ENCODE measurements around the gene PPIA.

PPIA gene

DNA sequence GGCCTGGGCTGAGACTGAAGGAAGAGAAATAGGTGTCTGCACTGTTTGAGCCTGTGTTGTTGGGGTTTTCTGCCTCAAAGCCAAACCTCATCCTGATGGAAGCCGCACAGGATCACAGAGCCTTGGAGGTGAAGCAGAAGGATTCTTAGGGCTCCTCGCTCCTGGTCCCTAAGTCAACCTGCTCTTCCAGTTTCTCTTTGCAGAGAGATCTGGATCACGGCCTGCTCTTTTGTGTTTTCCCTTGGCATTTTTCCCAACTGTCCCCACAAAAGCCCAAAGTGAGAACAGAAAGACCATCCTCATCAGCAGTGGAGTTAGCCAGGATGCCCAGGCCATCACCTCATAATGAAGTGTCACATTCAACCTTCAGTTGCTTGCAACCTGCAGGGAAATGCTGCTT is 20.3 kb upstream of the PPIA start:
- Histone ChIP-seq H2AK5ac (ENCODE audit: low read length, severe bottlenecking) (no peak overlapping the region), H2BK120ac (ENCODE audit: low read depth, low read length) (no peak overlapping the region), H3K79me1 (replicated peaks; ENCODE audit: low read length, poor library complexity, severe bottlenecking) (no peaks in the 10 kb centered on the region), H3K27me3 (ENCODE audit: control insufficient read depth in 1 of 2, insufficient read depth in 1 of 2, low read length in 2 of 2) (peaks cover 0 to 8% of the 10 kb centered on the region in 2 experiments), H3K4me2 (ENCODE audit: low read length, poor library complexity, severe bottlenecking) (no peak overlapping the region), H2AFZ (ENCODE audit: low read depth, low read length) (no peak overlapping the region), H3K4me3 (ENCODE audit: insufficient read depth in 1 of 2, low read depth in 1 of 2, low read length in 2 of 2) (no peak overlapping the region), H2BK12ac (ENCODE audit: low read length in 2 of 2) (no peak overlapping the region), H2BK5ac (ENCODE audit: low read depth, low read length, poor library complexity, severe bottlenecking) (no peak overlapping the region), H3K9me3 (ENCODE audit: control insufficient read depth, low read length) (no peaks in the 10 kb centered on the region), H4K8ac (ENCODE audit: low read length) (no peak overlapping the region), H2BK15ac (ENCODE audit: low read depth, poor library complexity, severe bottlenecking) (no peak overlapping the region), H3K18ac (ENCODE audit: low read depth in 1 of 2, low read length in 2 of 2) (no peak overlapping the region), H3K14ac (ENCODE audit: low read length in 2 of 2) (no peak overlapping the region), H3K9ac (ENCODE audit: low read length) (no peak overlapping the region), H4K91ac (ENCODE audit: low read length) (no peak overlapping the region), H3K4ac (ENCODE audit: low read depth in 1 of 2, low read length in 2 of 2) (no peak overlapping the region), H3K23ac (ENCODE audit: low read length in 2 of 2) (no peak overlapping the region), H3K36me3 (ENCODE audit: control insufficient read depth in 1 of 2, insufficient read depth in 2 of 2, low read depth in 1 of 2, low read length in 2 of 2) (no peaks in the 10 kb centered on the region), H3K4me1 (ENCODE audit: control insufficient read depth, insufficient read depth, low read depth, low read length) (no peaks in the 10 kb centered on the region), H3K27ac (ENCODE audit: low read length, poor library complexity, severe bottlenecking) (no peak overlapping the region)
- 96% methylated on average over 3 of the region's 3 CpGs for WGBS
- DNase-seq: no peak

DNA sequence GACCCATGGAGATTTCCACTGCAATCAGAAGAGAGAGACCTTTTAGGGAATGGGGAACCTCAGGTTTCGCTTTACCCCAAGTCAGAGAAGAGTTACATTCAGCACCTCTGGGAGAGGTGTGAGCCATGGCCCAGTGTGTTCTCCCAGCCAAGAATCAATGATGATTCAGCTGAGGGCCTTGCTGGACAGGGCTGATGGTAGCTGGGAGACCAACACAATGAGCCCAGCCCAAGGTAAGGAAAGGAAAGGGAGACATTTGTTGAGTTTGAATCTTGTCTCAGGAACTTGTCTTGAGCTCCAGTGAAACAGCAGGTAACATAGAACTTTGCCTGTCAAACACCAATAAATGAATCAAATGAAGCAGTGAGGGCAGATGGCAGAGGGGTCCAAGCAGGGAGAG is 14.0 kb upstream of the PPIA start:
- H4K91ac ChIP-seq (ENCODE audit: low read length): no peak overlapping the region
- no peak overlapping the region for H3K4me2 ChIP-seq (ENCODE audit: low read length, poor library complexity, severe bottlenecking)

DNA sequence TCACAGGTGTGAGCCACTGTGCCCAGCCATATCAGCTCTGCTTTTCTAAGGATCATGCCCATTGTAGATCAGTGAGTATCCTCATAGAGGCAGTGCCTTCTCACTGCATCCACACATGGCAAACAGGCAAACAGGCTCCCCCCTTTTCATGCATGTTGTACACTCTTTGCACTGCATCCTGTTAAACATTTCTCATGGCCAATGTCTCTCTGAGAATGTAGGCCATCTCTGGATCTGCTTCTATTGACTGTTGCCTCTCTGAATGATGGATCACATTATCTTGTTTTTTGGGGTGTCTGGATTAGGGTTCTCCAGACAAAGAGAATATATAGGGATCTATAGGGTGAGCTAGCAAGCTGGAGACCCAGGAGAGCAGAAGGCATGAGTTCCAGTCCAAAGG is 13.1 kb upstream of the PPIA start:
- Histone ChIP-seq H2BK5ac (ENCODE audit: low read depth, low read length, poor library complexity, severe bottlenecking) (no peak overlapping the region), H2AFZ (ENCODE audit: low read depth, low read length) (no peak overlapping the region), H3K79me1 (replicated peaks; ENCODE audit: low read length, poor library complexity, severe bottlenecking) (no peaks in the 10 kb centered on the region), H2BK12ac (ENCODE audit: low read length in 2 of 2) (no peak overlapping the region), H3K18ac (ENCODE audit: low read depth in 1 of 2, low read length in 2 of 2) (no peak overlapping the region), H4K8ac (ENCODE audit: low read length) (no peak overlapping the region), H2BK120ac (ENCODE audit: low read depth, low read length) (no peak overlapping the region), H3K23ac (ENCODE audit: low read length in 2 of 2) (no peak overlapping the region), H3K4me2 (ENCODE audit: low read length, poor library complexity, severe bottlenecking) (no peak overlapping the region), H3K4me3 (ENCODE audit: insufficient read depth in 1 of 2, low read depth in 1 of 2, low read length in 2 of 2) (no peak overlapping the region), H3K9ac (ENCODE audit: low read length) (no peak overlapping the region), H2BK15ac (ENCODE audit: low read depth, poor library complexity, severe bottlenecking) (no peak overlapping the region), H4K91ac (ENCODE audit: low read length) (no peak overlapping the region), H3K14ac (ENCODE audit: low read length in 2 of 2) (no peak overlapping the region), H3K36me3 (ENCODE audit: control insufficient read depth in 1 of 2, insufficient read depth in 2 of 2, low read depth in 1 of 2, low read length in 2 of 2) (no peaks in the 10 kb centered on the region), H3K4ac (ENCODE audit: low read depth in 1 of 2, low read length in 2 of 2) (no peak overlapping the region), H2AK5ac (ENCODE audit: low read length, severe bottlenecking) (no peak overlapping the region), H3K27me3 (ENCODE audit: control insufficient read depth in 1 of 2, insufficient read depth in 1 of 2, low read length in 2 of 2) (no peaks in the 10 kb centered on the region), H3K4me1 (ENCODE audit: control insufficient read depth, insufficient read depth, low read depth, low read length) (no peaks in the 10 kb centered on the region), H3K27ac (ENCODE audit: low read length, poor library complexity, severe bottlenecking) (no peak overlapping the region), H3K9me3 (ENCODE audit: control insufficient read depth, low read length) (peaks cover 8% of the 10 kb centered on the region)
- no peak for DNase-seq

More for the DNA sequence above, 14.0 kb upstream of the PPIA start:
- no peaks in the 10 kb centered on the region for H3K4me1 ChIP-seq (ENCODE audit: control insufficient read depth, insufficient read depth, low read depth, low read length)
- no peak overlapping the region for H2AK5ac ChIP-seq (ENCODE audit: low read length, severe bottlenecking)
- no peak for DNase-seq
- no peaks in the 10 kb centered on the region for H3K36me3 ChIP-seq (ENCODE audit: control insufficient read depth in 1 of 2, insufficient read depth in 2 of 2, low read depth in 1 of 2, low read length in 2 of 2)
- no peak overlapping the region for H4K8ac ChIP-seq (ENCODE audit: low read length)
- no peak overlapping the region for H3K4me3 ChIP-seq (ENCODE audit: insufficient read depth in 1 of 2, low read depth in 1 of 2, low read length in 2 of 2)
- H3K79me1 ChIP-seq (replicated peaks; ENCODE audit: low read length, poor library complexity, severe bottlenecking): no peaks in the 10 kb centered on the region
- no peak overlapping the region for H3K18ac ChIP-seq (ENCODE audit: low read depth in 1 of 2, low read length in 2 of 2)
- no peak overlapping the region for H3K14ac ChIP-seq (ENCODE audit: low read length in 2 of 2)
- H3K23ac ChIP-seq (ENCODE audit: low read length in 2 of 2): no peak overlapping the region
- H2BK5ac ChIP-seq (ENCODE audit: low read depth, low read length, poor library complexity, severe bottlenecking): no peak overlapping the region
- no peak overlapping the region for H2BK120ac ChIP-seq (ENCODE audit: low read depth, low read length)
- no peak overlapping the region for H2BK15ac ChIP-seq (ENCODE audit: low read depth, poor library complexity, severe bottlenecking)
- H2AFZ ChIP-seq (ENCODE audit: low read depth, low read length): no peak overlapping the region
- no peak overlapping the region for H2BK12ac ChIP-seq (ENCODE audit: low read length in 2 of 2)
- 97% methylated on average over 1 of the region's 1 CpG for WGBS
- peaks cover 8% of the 10 kb centered on the region for H3K9me3 ChIP-seq (ENCODE audit: control insufficient read depth, low read length)
- H3K9ac ChIP-seq (ENCODE audit: low read length): no peak overlapping the region
- no peak overlapping the region for H3K27ac ChIP-seq (ENCODE audit: low read length, poor library complexity, severe bottlenecking)
- H3K4ac ChIP-seq (ENCODE audit: low read depth in 1 of 2, low read length in 2 of 2): no peak overlapping the region
- H3K27me3 ChIP-seq (ENCODE audit: control insufficient read depth in 1 of 2, insufficient read depth in 1 of 2, low read length in 2 of 2): no peaks in the 10 kb centered on the region

DNA sequence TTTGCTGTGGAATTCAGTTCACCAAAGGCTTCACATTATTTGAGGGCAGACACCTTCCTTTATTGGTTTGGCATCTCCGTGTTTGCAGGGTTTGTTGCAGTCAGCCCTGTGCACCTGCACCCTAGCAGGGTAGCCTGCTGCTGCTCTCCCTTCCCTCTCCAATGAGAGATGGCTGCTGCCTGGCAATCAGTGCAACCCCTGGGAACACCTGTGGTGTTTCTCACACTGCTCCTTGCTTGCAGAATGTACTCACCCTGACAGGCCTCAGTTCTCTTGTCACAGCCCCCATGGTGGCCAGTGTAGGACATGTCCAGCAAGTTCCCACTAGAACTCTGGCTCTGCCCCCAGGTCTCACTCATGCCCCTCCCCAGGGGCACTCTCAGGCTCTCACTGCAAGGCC is 12.1 kb upstream of the PPIA start:
- 97% methylated on average over 1 of the region's 1 CpG for WGBS
- peaks cover 8% of the 10 kb centered on the region for H3K9me3 ChIP-seq (ENCODE audit: control insufficient read depth, low read length)
- no peak overlapping the region for H2BK12ac ChIP-seq (ENCODE audit: low read length in 2 of 2)
- H3K23ac ChIP-seq (ENCODE audit: low read length in 2 of 2): no peak overlapping the region
- no peak overlapping the region for H3K9ac ChIP-seq (ENCODE audit: low read length)
- H2BK5ac ChIP-seq (ENCODE audit: low read depth, low read length, poor library complexity, severe bottlenecking): no peak overlapping the region
- no peaks in the 10 kb centered on the region for H3K36me3 ChIP-seq (ENCODE audit: control insufficient read depth in 1 of 2, insufficient read depth in 2 of 2, low read depth in 1 of 2, low read length in 2 of 2)
- no peaks in the 10 kb centered on the region for H3K79me1 ChIP-seq (replicated peaks; ENCODE audit: low read length, poor library complexity, severe bottlenecking)
- no peaks in the 10 kb centered on the region for H3K27me3 ChIP-seq (ENCODE audit: control insufficient read depth in 1 of 2, insufficient read depth in 1 of 2, low read length in 2 of 2)
- H4K8ac ChIP-seq (ENCODE audit: low read length): no peak overlapping the region
- H4K91ac ChIP-seq (ENCODE audit: low read length): no peak overlapping the region
- peak overlapping the region in 1 of 2 experiments; percentile 51 for H3K14ac ChIP-seq (ENCODE audit: low read length in 2 of 2)
- no peak overlapping the region for H2BK15ac ChIP-seq (ENCODE audit: low read depth, poor library complexity, severe bottlenecking)
- no peak overlapping the region for H3K4me2 ChIP-seq (ENCODE audit: low read length, poor library complexity, severe bottlenecking)
- no peak overlapping the region for H3K4ac ChIP-seq (ENCODE audit: low read depth in 1 of 2, low read length in 2 of 2)
- no peak for DNase-seq
- no peaks in the 10 kb centered on the region for H3K4me1 ChIP-seq (ENCODE audit: control insufficient read depth, insufficient read depth, low read depth, low read length)
- no peak overlapping the region for H2BK120ac ChIP-seq (ENCODE audit: low read depth, low read length)
- H2AK5ac ChIP-seq (ENCODE audit: low read length, severe bottlenecking): no peak overlapping the region
- H2AFZ ChIP-seq (ENCODE audit: low read depth, low read length): no peak overlapping the region
- H3K27ac ChIP-seq (ENCODE audit: low read length, poor library complexity, severe bottlenecking): no peak overlapping the region
- H3K18ac ChIP-seq (ENCODE audit: low read depth in 1 of 2, low read length in 2 of 2): no peak overlapping the region
- no peak overlapping the region for H3K4me3 ChIP-seq (ENCODE audit: insufficient read depth in 1 of 2, low read depth in 1 of 2, low read length in 2 of 2)

All from mesenchymal stem cell (in vitro differentiated cells and primary cell).